Endodermal cell (in vitro differentiated cells): Measurements from ENCODE around the gene CCDC93. TPM values are rescaled to one million over a fixed set of nuclear protein-coding genes. Genes with fewer than 3 reads are reported as not detected.

Experiments
- DNase-seq: peaks from one replicate; pipeline ENCODE4 v3.0.0-alpha.2; 2017
- H3K27ac ChIP-seq: 2 replicates; pipeline ENCODE4 v1.5.1; 2013; ENCODE audit warnings: mild to moderate bottlenecking, low read depth, low read length, moderate library complexity
- H3K27me3 ChIP-seq: 2 replicates; pipeline ENCODE4 v1.6.1; 2013; ENCODE audit warnings: mild to moderate bottlenecking, low read length, moderate library complexity; ENCODE audit not compliant: insufficient read depth, control insufficient read depth, poor library complexity, severe bottlenecking
- H3K36me3 ChIP-seq: 2 replicates; pipeline ENCODE4 v1.7.0; 2013; ENCODE audit warnings: mild to moderate bottlenecking, low read length, moderate library complexity; ENCODE audit not compliant: control insufficient read depth, insufficient read depth
- H3K4me1 ChIP-seq: one replicate; pipeline ENCODE4 v1.7.0; 2013; ENCODE audit warnings: low read length; ENCODE audit not compliant: control insufficient read depth, insufficient read depth
- H3K4me3 ChIP-seq: 2 replicates; pipeline ENCODE4 v1.5.1; 2013; ENCODE audit warnings: mild to moderate bottlenecking, low read length, moderate library complexity
- H3K9ac ChIP-seq: 2 replicates; pipeline ENCODE4 v1.6.1; 2013; ENCODE audit warnings: mild to moderate bottlenecking, low read length, moderate library complexity; ENCODE audit not compliant: poor library complexity, severe bottlenecking; ENCODE audit errors: extremely low read depth
- H3K9me3 ChIP-seq: 2 replicates; pipeline ENCODE4 v1.6.1; 2013; ENCODE audit warnings: mild to moderate bottlenecking, low read length, moderate library complexity; ENCODE audit not compliant: control insufficient read depth
- H3K27ac Mint-ChIP-seq: 2 replicates; pipeline ENCODE4 v1.8.0; 2020; ENCODE audit warnings: mixed read lengths
- H3K27me3 Mint-ChIP-seq: 2 replicates; pipeline ENCODE4 v1.8.0; 2021; ENCODE audit warnings: mild to moderate bottlenecking, mixed read lengths; ENCODE audit not compliant: insufficient read depth
- H3K36me3 Mint-ChIP-seq: 2 replicates; pipeline ENCODE4 v1.8.0; 2020; ENCODE audit warnings: low read depth, mixed read lengths
- H3K4me1 Mint-ChIP-seq: 2 replicates; pipeline ENCODE4 v1.8.0; 2020; ENCODE audit warnings: mixed read lengths
- H3K4me3 Mint-ChIP-seq: 2 replicates; pipeline ENCODE4 v1.8.0; 2020; ENCODE audit warnings: mild to moderate bottlenecking, moderate library complexity, mixed read lengths
- H3K9me3 Mint-ChIP-seq: 2 replicates; pipeline ENCODE4 v1.8.0; 2020; ENCODE audit warnings: mild to moderate bottlenecking, mixed read lengths
- WGBS, 2 experiments: methylation state at CpG; one replicate each; pipeline versions ENCODE4 v1.1.5 to v1.1.7; 2013; ENCODE audit warnings: missing lambda C conversion rate in 2 of 2, mixed read lengths in 1 of 2; ENCODE audit not compliant: insufficient coverage in 1 of 2, insufficient read length in 1 of 2; 5-methylcytosine and 5-hydroxymethylcytosine counted together
- total RNA-seq, 2 donors: library from RNA; stranded (reverse); fragmentation: NEBNext Ultra II Directional in 1 of 2; extraction: Animal tissue kit (Norgen Biotek cat#: 25700) in 1 of 2; gene quantifications; 2 replicates in 1 of 2; 3 replicates in 1 of 2; pipeline ENCODE4 v1.2.1, GENCODE V29; 2021
- TF ChIP-seq, protein P1 (sequence below): fragments of 200-600 bp; sonication (generic); conservative IDR thresholded peaks from 2 replicates; pipeline ENCODE4 v1.5.0; 2021; ENCODE audit warnings: antibody characterized with exemption, mild to moderate bottlenecking

The CCDC93 gene
- total RNA-seq, 2 donors from 2014 or later: 35.6 to 36.6 TPM

DNA sequence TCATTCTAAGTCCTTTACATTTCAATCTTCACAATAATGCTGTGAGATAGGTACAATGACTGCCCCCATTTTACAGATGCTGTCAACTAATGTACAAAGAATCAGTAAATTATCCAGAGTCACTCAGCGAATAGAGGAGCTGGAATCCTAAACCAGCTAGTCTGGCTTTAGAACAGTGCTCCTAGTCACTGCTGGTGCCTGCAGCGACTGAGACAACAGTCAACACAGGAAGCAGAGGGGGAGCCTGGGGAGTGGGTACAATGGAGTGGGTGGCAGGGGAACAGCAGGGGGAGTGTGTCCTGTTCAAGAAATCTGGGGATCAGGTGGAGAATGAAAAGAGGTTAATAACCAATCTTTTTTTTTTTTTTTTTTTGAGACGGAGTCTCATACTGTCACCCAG lies 37.3 kb downstream of the CCDC93 start:
- peaks cover 35% of the 10 kb centered on the region for H3K36me3 Mint-ChIP-seq
- 94 to 100% methylated on average over 2 of the region's 3 CpGs for WGBS, 2 experiments
- no peak overlapping the region for H3K4me3 Mint-ChIP-seq
- H3K9me3 Mint-ChIP-seq: no peaks in the 10 kb centered on the region
- H3K9me3 ChIP-seq: no peaks in the 10 kb centered on the region
- no peak overlapping the region for H3K27ac ChIP-seq
- no peak for DNase-seq
- TF ChIP-seq, protein P1, sequence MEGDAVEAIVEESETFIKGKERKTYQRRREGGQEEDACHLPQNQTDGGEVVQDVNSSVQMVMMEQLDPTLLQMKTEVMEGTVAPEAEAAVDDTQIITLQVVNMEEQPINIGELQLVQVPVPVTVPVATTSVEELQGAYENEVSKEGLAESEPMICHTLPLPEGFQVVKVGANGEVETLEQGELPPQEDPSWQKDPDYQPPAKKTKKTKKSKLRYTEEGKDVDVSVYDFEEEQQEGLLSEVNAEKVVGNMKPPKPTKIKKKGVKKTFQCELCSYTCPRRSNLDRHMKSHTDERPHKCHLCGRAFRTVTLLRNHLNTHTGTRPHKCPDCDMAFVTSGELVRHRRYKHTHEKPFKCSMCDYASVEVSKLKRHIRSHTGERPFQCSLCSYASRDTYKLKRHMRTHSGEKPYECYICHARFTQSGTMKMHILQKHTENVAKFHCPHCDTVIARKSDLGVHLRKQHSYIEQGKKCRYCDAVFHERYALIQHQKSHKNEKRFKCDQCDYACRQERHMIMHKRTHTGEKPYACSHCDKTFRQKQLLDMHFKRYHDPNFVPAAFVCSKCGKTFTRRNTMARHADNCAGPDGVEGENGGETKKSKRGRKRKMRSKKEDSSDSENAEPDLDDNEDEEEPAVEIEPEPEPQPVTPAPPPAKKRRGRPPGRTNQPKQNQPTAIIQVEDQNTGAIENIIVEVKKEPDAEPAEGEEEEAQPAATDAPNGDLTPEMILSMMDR: no peak
- peaks cover 61% of the 10 kb centered on the region for H3K36me3 ChIP-seq
- no peak overlapping the region for H3K4me3 ChIP-seq
- no peak overlapping the region for H3K9ac ChIP-seq
- H3K4me1 ChIP-seq: peaks cover 2% of the 10 kb centered on the region
- H3K27me3 Mint-ChIP-seq: no peaks in the 10 kb centered on the region
- H3K4me1 Mint-ChIP-seq: peaks cover 4% of the 10 kb centered on the region
- no peaks in the 10 kb centered on the region for H3K27me3 ChIP-seq
- no peak overlapping the region for H3K27ac Mint-ChIP-seq

DNA sequence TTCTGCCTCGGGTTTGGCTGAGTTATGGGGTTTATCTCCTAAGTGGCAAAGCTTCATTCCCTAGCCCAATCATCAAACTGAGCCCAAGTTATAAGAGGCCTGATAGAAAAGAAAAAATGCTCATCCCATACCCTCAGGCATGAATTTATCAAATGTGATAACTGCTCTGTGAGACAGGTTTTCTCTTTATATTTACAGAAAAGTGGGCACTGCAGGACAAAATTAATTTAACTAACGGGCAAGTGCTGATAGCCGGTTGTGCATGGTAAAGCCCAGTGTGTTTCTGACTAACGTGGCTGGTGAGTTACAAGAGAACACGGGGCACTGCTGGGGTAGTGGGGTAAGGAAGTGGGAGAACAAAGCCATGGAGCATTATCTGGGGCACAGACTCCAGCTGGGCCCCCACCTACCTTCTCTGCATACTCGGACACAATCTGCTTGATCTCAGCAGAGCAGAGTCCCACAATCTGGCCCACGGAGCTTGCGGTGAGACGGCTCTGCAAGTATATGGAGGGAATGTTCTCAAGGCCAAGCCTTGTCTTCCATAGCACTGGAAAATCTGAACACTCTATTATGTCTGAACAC lies 40.3 kb downstream of the CCDC93 start:
- no peak overlapping the region for H3K4me3 ChIP-seq
- H3K27ac Mint-ChIP-seq: no peak overlapping the region
- H3K4me1 Mint-ChIP-seq: no peaks in the 10 kb centered on the region
- H3K4me3 Mint-ChIP-seq: no peak overlapping the region
- H3K27me3 ChIP-seq: no peaks in the 10 kb centered on the region
- 94 to 96% methylated on average over 5 to 9 of the region's 9 CpGs for WGBS, 2 experiments
- H3K27me3 Mint-ChIP-seq: no peaks in the 10 kb centered on the region
- H3K4me1 ChIP-seq: no peaks in the 10 kb centered on the region
- peaks cover 51% of the 10 kb centered on the region for H3K36me3 Mint-ChIP-seq
- H3K9me3 Mint-ChIP-seq: no peaks in the 10 kb centered on the region
- no peaks in the 10 kb centered on the region for H3K9me3 ChIP-seq
- DNase-seq: no peak
- no peak overlapping the region for H3K27ac ChIP-seq
- H3K36me3 ChIP-seq: peaks cover 77% of the 10 kb centered on the region
- TF ChIP-seq, protein P1: no peak
- no peak overlapping the region for H3K9ac ChIP-seq

DNA sequence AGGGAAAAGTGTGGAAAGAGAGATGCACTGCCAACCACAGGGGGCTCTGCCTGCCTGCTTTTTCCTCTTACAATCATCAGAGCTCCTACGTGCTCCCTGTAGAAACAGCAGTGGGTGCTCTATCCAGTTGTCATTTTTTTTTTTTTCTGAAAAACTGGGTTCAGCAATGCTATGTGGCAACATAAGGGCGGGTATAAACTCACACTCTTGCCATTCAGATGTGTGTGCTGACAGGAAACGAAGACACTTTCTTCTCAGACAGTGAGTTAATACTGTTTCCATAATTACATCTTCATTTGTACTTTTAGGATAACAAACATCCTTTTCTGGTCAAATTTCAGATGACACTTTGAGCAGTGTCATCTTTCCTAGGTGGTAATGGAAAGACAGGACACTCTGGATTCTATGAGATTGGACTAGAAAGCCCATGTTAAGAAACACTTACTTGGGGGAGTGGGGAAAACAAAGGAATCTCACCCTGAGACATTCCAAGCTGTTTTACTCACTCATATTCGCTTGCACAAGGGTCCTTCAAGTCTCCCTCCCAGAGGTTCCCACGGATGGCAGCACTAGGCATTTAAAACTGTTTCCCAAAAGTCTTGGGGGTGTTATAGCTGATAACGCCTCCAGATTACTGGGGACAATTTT lies 41.3 kb downstream of the CCDC93 start:
- Mint-ChIP-seq H3K27ac (no peak overlapping the region), H3K27me3 (no peaks in the 10 kb centered on the region), H3K9me3 (no peaks in the 10 kb centered on the region), H3K4me3 (no peak overlapping the region), H3K36me3 (peaks cover 52% of the 10 kb centered on the region), H3K4me1 (no peaks in the 10 kb centered on the region)
- H3K27me3 ChIP-seq: no peaks in the 10 kb centered on the region
- no peak overlapping the region for H3K4me3 ChIP-seq
- H3K27ac ChIP-seq: no peak overlapping the region
- TF ChIP-seq, protein P1: no peak
- no peak for DNase-seq
- no peak overlapping the region for H3K9ac ChIP-seq
- WGBS, 2 experiments: 86 to 100% methylated on average over 1 to 6 of the region's 6 CpGs
- H3K36me3 ChIP-seq: peaks cover 82% of the 10 kb centered on the region
- no peaks in the 10 kb centered on the region for H3K9me3 ChIP-seq
- H3K4me1 ChIP-seq: no peaks in the 10 kb centered on the region
